Measurements from ENCODE around the gene NKX2-4.

DNA sequence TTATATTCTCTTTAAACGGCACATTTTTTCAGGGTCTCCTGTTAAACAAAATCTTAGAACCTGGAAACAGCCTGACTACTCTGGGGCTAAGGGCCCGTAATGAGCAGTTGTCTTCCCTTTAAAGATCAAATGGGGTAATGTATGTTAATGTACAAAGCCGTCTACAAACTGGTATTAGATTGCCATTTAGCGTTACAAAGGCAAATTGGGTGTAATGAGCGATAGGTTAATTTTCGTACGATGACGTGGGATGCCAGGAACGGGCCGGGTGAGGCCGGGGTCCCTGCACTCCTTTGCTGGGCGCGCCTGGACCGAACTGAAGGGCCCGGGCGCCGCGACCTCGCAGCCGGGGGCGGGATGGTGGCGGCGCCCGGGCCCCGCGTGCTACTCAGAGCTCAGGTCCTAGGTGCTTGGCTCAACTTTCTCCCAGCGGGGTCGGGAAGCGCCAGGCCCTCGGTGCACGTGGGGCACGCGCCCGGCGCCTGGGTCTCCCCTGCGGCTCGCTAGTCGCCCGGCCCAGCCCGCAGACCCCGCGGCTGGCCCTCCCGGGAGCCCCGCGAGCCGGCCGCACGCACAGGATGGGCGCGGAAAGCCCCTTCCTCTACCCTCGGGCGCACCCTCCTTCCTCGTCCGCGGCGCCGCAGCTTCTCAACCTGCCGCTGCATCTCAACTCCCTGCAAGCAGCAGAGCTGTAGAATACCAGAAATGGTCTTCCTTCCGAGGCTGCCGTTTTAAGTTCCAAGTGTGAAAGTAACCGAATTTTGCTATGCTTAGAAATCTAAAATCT, 5.9 kb downstream of the NKX2-4 start:
- TF ChIP-seq, protein P1, sequence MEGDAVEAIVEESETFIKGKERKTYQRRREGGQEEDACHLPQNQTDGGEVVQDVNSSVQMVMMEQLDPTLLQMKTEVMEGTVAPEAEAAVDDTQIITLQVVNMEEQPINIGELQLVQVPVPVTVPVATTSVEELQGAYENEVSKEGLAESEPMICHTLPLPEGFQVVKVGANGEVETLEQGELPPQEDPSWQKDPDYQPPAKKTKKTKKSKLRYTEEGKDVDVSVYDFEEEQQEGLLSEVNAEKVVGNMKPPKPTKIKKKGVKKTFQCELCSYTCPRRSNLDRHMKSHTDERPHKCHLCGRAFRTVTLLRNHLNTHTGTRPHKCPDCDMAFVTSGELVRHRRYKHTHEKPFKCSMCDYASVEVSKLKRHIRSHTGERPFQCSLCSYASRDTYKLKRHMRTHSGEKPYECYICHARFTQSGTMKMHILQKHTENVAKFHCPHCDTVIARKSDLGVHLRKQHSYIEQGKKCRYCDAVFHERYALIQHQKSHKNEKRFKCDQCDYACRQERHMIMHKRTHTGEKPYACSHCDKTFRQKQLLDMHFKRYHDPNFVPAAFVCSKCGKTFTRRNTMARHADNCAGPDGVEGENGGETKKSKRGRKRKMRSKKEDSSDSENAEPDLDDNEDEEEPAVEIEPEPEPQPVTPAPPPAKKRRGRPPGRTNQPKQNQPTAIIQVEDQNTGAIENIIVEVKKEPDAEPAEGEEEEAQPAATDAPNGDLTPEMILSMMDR (IDR thresholded peaks at IDR 0.05), result no peak
- TF ChIP-seq POLR2A (IDR thresholded peaks at IDR 0.05), result no peak
